Thoracic aorta (tissue), 2 donors: ENCODE data around the gene RAB26. TPM values are rescaled to one million over a fixed set of nuclear protein-coding genes. Genes with fewer than 3 reads are reported as not detected.

Experiments used
- ATAC-seq: fragments of 150-250 bp; one replicate; pipeline ENCODE4 v1.8.0; 2017; ENCODE audit warnings: low read depth; ENCODE audit not compliant: insufficient number of reproducible peaks, low FRiP score
- DNase-seq: peaks from one replicate; pipeline ENCODE4 v3.0.0-alpha.2; 2020; ENCODE audit warnings: low spot score
- H3K27ac ChIP-seq, 2 donors: fragments of 200-600 bp; sonication (generic); 1 replicate in 1 of 2; 2 replicates in 1 of 2; pipeline ENCODE4 v1.5.1; 2016; ENCODE audit warnings: mild to moderate bottlenecking in 2 of 2, moderate library complexity in 2 of 2
- H3K27me3 ChIP-seq: fragments of 200-600 bp; sonication (generic); replicated peaks from 2 replicates; pipeline ENCODE4 v1.6.0; 2016; ENCODE audit warnings: mild to moderate bottlenecking; ENCODE audit not compliant: insufficient read depth
- H3K36me3 ChIP-seq: fragments of 200-600 bp; sonication (generic); one replicate; pipeline ENCODE4 v1.5.1; 2016
- H3K4me1 ChIP-seq, 2 donors: fragments of 200-600 bp; sonication (generic); 1 replicate in 1 of 2; 2 replicates in 1 of 2; pipeline versions ENCODE4 v1.5.1 to v1.6.0; 2016; ENCODE audit warnings: low read depth in 2 of 2, mild to moderate bottlenecking in 1 of 2; ENCODE audit not compliant: control insufficient read depth in 1 of 2
- H3K4me3 ChIP-seq: fragments of 200-600 bp; sonication (generic); 2 replicates; pipeline ENCODE4 v1.5.1; 2016; ENCODE audit warnings: mild to moderate bottlenecking
- H3K9me3 ChIP-seq: fragments of 200-600 bp; sonication (generic); 2 replicates; pipeline ENCODE4 v1.5.1; 2016
- total RNA-seq, 2 donors: library from RNA; depleted of rRNA; stranded (reverse); fragments of >200 nt; gene quantifications; one replicate each; pipeline versions ENCODE4 v1.1.0 to v1.2.3, GENCODE V29; 2016
- TF ChIP-seq, protein P1 (sequence below): fragments of 200-600 bp; sonication (generic); IDR thresholded peaks from one replicate; pipeline ENCODE4 v1.5.1; 2019; ENCODE audit warnings: antibody characterized with exemption

RAB26 gene
- total RNA-seq, 2 donors from 2014 or later, result not detected

DNA sequence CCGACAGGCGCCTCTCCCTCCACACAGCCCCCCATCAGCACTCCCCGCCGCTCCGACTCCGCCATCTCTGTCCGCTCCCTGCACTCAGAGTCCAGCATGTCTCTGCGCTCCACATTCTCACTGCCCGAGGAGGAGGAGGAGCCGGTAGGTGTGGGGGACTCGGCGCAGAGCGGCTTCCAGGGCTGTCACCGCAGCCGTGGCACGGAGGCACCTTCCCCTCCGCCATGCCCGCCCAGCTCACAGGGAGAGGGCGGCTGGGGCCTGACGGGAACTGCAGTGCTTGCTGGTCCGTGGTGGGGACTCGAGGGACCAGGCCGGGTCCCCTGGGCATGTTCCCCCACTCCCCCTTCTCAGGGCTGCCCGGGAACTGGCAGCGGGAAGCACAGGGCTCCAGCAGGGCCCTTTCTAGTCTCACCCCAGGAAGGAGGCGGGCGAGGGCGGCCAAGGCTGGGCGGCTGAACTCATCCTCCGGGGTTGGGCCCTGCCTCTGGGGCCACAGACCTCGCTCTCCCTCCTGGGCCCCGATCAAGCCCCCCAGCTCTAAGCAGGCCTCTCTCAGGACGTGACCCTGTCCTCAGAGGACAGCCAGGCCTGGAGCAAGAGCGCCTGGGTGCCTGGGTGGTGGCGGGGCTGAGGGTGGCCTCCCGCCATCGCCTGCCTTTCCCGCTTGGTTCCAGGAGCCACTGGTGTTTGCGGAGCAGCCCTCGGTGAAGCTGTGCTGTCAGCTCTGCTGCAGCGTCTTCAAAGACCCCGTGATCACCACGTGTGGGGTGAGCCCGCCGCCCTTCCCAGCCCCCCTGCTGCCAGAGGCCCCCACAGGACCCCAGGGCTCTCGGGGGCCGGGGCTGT lies 22.4 kb downstream of the RAB26 start:
- ATAC-seq (no peak), DNase-seq (no peak)
- Histone ChIP-seq H3K27ac (no peak overlapping the region), H3K27me3 (no peaks in the 10 kb centered on the region), H3K36me3 (peaks cover 42% of the 10 kb centered on the region), H3K9me3 (no peaks in the 10 kb centered on the region), H3K4me1 (no peaks in the 10 kb centered on the region), H3K4me3 (peak overlapping the region; percentile 26)
- TF ChIP-seq, protein P1, sequence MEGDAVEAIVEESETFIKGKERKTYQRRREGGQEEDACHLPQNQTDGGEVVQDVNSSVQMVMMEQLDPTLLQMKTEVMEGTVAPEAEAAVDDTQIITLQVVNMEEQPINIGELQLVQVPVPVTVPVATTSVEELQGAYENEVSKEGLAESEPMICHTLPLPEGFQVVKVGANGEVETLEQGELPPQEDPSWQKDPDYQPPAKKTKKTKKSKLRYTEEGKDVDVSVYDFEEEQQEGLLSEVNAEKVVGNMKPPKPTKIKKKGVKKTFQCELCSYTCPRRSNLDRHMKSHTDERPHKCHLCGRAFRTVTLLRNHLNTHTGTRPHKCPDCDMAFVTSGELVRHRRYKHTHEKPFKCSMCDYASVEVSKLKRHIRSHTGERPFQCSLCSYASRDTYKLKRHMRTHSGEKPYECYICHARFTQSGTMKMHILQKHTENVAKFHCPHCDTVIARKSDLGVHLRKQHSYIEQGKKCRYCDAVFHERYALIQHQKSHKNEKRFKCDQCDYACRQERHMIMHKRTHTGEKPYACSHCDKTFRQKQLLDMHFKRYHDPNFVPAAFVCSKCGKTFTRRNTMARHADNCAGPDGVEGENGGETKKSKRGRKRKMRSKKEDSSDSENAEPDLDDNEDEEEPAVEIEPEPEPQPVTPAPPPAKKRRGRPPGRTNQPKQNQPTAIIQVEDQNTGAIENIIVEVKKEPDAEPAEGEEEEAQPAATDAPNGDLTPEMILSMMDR, result no peak

DNA sequence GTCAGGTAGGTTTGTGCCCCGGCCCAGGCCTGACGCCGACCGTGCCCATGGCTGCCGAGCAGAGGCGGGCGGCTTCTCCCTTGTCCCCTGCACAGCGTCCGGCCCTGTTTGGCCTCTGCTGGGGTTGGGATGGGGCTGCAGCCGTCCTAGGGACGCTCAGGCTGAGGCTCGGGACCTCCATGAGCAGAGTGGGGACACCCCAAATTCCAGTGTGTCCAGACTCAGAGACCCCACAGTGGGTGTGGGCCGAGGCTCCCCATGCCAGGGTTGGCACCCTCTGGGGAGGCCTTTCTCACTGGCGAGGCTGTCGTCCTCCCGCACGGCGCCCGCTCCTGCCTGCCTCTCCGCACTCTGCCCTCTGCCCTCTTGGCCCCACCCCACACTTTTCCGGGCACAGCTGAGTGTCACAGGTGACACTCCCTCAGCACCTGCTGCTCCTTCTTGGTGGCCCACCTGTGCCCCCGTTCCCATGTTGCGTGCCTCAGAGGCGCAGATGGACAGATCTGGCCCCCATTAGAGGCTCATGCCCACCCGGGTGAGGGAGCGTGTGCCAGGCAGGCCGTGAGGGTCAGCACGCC lies 23.3 kb downstream of the RAB26 start:
- no peak for DNase-seq
- TF ChIP-seq, protein P1, result no peak
- H3K9me3 ChIP-seq, result no peaks in the 10 kb centered on the region
- H3K4me1 ChIP-seq, result no peaks in the 10 kb centered on the region
- H3K27me3 ChIP-seq, result no peaks in the 10 kb centered on the region
- peaks cover 48% of the 10 kb centered on the region for H3K36me3 ChIP-seq
- H3K27ac ChIP-seq, result no peak overlapping the region
- ATAC-seq, result no peak
- no peak overlapping the region for H3K4me3 ChIP-seq

DNA sequence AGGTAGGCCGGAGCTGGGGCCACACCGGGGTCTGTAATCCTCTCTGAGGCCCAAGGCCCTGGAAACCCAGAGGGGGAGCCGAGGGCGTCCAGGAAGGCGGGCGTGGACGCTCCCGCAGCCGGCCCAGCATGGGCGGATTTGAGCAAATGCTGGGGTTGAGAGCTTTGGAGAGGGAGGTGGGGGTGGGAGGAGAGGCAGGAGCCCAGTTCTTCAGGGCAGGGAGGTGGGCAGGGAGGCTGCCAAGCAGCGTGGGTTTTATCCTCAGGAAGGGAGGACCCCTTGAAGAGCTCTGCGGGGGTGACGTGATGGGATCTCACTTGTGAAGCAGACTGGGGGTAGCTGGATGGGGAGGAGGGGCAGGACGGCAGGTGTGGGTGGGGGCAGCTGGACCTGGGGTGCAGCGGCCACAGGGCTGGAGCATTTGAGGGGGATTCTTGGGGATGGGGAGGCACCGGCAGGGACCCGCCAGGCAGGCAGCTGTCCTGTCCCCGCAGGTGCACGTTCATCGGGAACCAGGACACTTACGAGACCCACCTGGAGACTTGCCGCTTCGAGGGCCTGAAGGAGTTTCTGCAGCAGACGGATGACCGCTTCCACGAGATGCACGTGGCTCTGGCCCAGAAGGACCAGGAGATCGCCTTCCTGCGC lies 24.4 kb downstream of the RAB26 start:
- TF ChIP-seq, protein P1, result no peak

DNA sequence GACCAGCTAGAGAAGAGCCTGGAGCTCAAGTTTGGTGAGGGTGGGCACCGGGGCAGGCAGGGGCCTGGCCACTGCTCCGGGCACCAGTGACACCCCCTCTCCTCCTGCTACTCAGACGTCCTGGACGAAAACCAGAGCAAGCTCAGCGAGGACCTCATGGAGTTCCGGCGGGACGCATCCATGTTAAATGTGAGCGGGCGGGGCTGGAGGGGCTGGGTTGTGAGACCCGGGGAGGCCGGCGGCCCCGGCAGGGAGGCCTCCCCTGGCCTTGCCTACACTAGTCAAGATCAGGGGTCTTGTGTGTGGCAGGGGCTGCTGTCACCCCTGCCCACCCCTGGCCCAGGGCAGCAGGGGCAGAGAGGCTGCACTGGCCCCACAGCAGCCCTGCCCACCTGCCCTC lies 24.9 kb downstream of the RAB26 start:
- no peaks in the 10 kb centered on the region for H3K4me1 ChIP-seq
- no peak overlapping the region for H3K4me3 ChIP-seq
- TF ChIP-seq, protein P1, result no peak
- H3K36me3 ChIP-seq, result peaks cover 43% of the 10 kb centered on the region
- no peak overlapping the region for H3K27ac ChIP-seq
- no peaks in the 10 kb centered on the region for H3K27me3 ChIP-seq
- no peak for DNase-seq
- no peaks in the 10 kb centered on the region for H3K9me3 ChIP-seq
- ATAC-seq, result no peak

More for the DNA sequence above, 24.4 kb downstream of the RAB26 start:
- Histone ChIP-seq H3K9me3 (no peaks in the 10 kb centered on the region), H3K4me3 (no peak overlapping the region), H3K4me1 (no peaks in the 10 kb centered on the region), H3K36me3 (peaks cover 48% of the 10 kb centered on the region), H3K27ac (no peak overlapping the region), H3K27me3 (no peaks in the 10 kb centered on the region)
- ATAC-seq, result no peak
- no peak for DNase-seq

DNA sequence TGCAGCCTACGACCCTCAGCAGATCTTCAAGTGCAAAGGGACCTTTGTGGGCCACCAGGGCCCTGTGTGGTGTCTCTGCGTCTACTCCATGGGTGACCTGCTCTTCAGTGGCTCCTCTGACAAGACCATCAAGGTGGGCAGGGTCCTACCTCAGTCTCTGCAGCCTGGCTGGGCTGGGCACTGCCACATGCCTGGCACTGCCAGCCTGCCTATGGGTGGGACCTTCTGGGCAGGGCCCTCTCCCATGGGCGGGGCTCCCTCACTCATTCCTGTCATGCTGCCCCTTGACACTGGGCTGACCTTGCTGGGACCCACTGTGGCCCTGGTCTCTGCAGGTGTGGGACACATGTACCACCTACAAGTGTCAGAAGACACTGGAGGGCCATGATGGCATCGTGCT lies 25.5 kb downstream of the RAB26 start:
- TF ChIP-seq, protein P1, result no peak
- Histone ChIP-seq H3K27ac (no peak overlapping the region), H3K36me3 (peaks cover 42% of the 10 kb centered on the region), H3K9me3 (no peaks in the 10 kb centered on the region), H3K4me1 (no peaks in the 10 kb centered on the region), H3K4me3 (no peak overlapping the region), H3K27me3 (no peaks in the 10 kb centered on the region)
- DNase-seq (no peak), ATAC-seq (no peak)
